ENCODE measurements around the gene DUSP3. TPM values are rescaled to one million over a fixed set of nuclear protein-coding genes. Genes with fewer than 3 reads are reported as not detected.

Gene DUSP3
- total RNA-seq, 3 donors from 2014 or later: 16.9 to 17.4 (median 17.2) TPM

GRCh38 chr17:43788540-43788939, 9.8 kb upstream of the DUSP3 start:
- DNase-seq (no peak), ATAC-seq (no peak)
- Mint-ChIP-seq H3K27me3 (ENCODE audit: low read depth) (peaks cover 27% of the 10 kb centered on the region), H3K9me3 (no peaks in the 10 kb centered on the region), H3K4me3 (no peak overlapping the region), H3K4me1 (ENCODE audit: low read depth) (peaks cover 3% of the 10 kb centered on the region), H3K36me3 (ENCODE audit: insufficient read depth) (no peaks in the 10 kb centered on the region)

- Mint-ChIP-seq H3K4me3 (no peak overlapping the region), H3K36me3 (ENCODE audit: insufficient read depth) (no peaks in the 10 kb centered on the region), H3K4me1 (ENCODE audit: low read depth) (peaks cover 3% of the 10 kb centered on the region), H3K9me3 (no peaks in the 10 kb centered on the region), H3K27me3 (ENCODE audit: low read depth) (peaks cover 29% of the 10 kb centered on the region)
- DNase-seq: no peak
- no peak for ATAC-seq
Measured at GRCh38 chr17:43787728-43788127, 9.0 kb upstream of the DUSP3 start.

GRCh38 chr17:43784628-43785101, 5.9 kb upstream of the DUSP3 start:
- Mint-ChIP-seq H3K27me3 (ENCODE audit: low read depth) (peaks cover 36% of the 10 kb centered on the region), H3K4me1 (ENCODE audit: low read depth) (no peaks in the 10 kb centered on the region), H3K9me3 (no peaks in the 10 kb centered on the region), H3K4me3 (no peak overlapping the region), H3K36me3 (ENCODE audit: insufficient read depth) (no peaks in the 10 kb centered on the region)
- no peak for DNase-seq
- no peak for ATAC-seq

GRCh38 chr17:43784068-43784467, 5.3 kb upstream of the DUSP3 start:
- no peak for DNase-seq
- H3K9me3 Mint-ChIP-seq: no peaks in the 10 kb centered on the region
- no peaks in the 10 kb centered on the region for H3K36me3 Mint-ChIP-seq (ENCODE audit: insufficient read depth)
- no peak for ATAC-seq
- peaks cover 36% of the 10 kb centered on the region for H3K27me3 Mint-ChIP-seq (ENCODE audit: low read depth)
- peaks cover 4% of the 10 kb centered on the region for H3K4me1 Mint-ChIP-seq (ENCODE audit: low read depth)
- H3K4me3 Mint-ChIP-seq: no peak overlapping the region

- ATAC-seq (no peak), DNase-seq (no peak)
- H3K4me3 Mint-ChIP-seq: no peak overlapping the region
- no peaks in the 10 kb centered on the region for H3K36me3 Mint-ChIP-seq (ENCODE audit: insufficient read depth)
- H3K9me3 Mint-ChIP-seq: no peaks in the 10 kb centered on the region
- peaks cover 4% of the 10 kb centered on the region for H3K4me1 Mint-ChIP-seq (ENCODE audit: low read depth)
- peaks cover 36% of the 10 kb centered on the region for H3K27me3 Mint-ChIP-seq (ENCODE audit: low read depth)
Measured at GRCh38 chr17:43782913-43783680, 4.3 kb upstream of the DUSP3 start.

GRCh38 chr17:43780135-43780534, 1.4 kb upstream of the DUSP3 start, which contains the start of gene CFAP97D1:
CFAP97D1 (plus strand) TSS chr17:43780435; CDS start chr17:43780463, 28 bp downstream.
- no peak for DNase-seq
- H3K4me3 Mint-ChIP-seq: peak within 1 kb of the TSS; percentile 76
- H3K4me1 Mint-ChIP-seq (ENCODE audit: low read depth): peaks cover 10% of the 10 kb centered on the region
- no peak for ATAC-seq
- H3K27me3 Mint-ChIP-seq (ENCODE audit: low read depth): peaks cover 33% of the 10 kb centered on the region
- no peaks in the 10 kb centered on the region for H3K9me3 Mint-ChIP-seq
- no peaks in the 10 kb centered on the region for H3K36me3 Mint-ChIP-seq (ENCODE audit: insufficient read depth)

- DNase-seq: no peak
- peaks cover 10% of the 10 kb centered on the region for H3K4me1 Mint-ChIP-seq (ENCODE audit: low read depth)
Measured at GRCh38 chr17:43779145-43780125, 658 bp upstream of the DUSP3 start.

GRCh38 chr17:43774304-43775250, 4.2 kb downstream of the DUSP3 start:
- Mint-ChIP-seq H3K27me3 (ENCODE audit: low read depth) (no peaks in the 10 kb centered on the region), H3K36me3 (ENCODE audit: insufficient read depth) (peaks cover 11% of the 10 kb centered on the region), H3K4me3 (no peak overlapping the region), H3K4me1 (ENCODE audit: low read depth) (peaks cover 12% of the 10 kb centered on the region), H3K9me3 (no peaks in the 10 kb centered on the region)
- no peak for DNase-seq
- no peak for ATAC-seq

More at GRCh38 chr17:43779145-43780125, 658 bp upstream of the DUSP3 start:
- H3K4me3 Mint-ChIP-seq: peak overlapping the region; percentile 76
- H3K36me3 Mint-ChIP-seq (ENCODE audit: insufficient read depth): no peaks in the 10 kb centered on the region
- H3K9me3 Mint-ChIP-seq: no peaks in the 10 kb centered on the region
- peaks cover 32% of the 10 kb centered on the region for H3K27me3 Mint-ChIP-seq (ENCODE audit: low read depth)
- ATAC-seq: peak; percentile 32 to 47

GRCh38 chr17:43772877-43773648, 5.7 kb downstream of the DUSP3 start:
- H3K9me3 Mint-ChIP-seq: no peaks in the 10 kb centered on the region
- H3K4me3 Mint-ChIP-seq: no peak overlapping the region
- ATAC-seq (no peak), DNase-seq (no peak)
- H3K27me3 Mint-ChIP-seq (ENCODE audit: low read depth): no peaks in the 10 kb centered on the region
- H3K36me3 Mint-ChIP-seq (ENCODE audit: insufficient read depth): peaks cover 11% of the 10 kb centered on the region
- H3K4me1 Mint-ChIP-seq (ENCODE audit: low read depth): peaks cover 8% of the 10 kb centered on the region

GRCh38 chr17:43771463-43771862, 7.3 kb downstream of the DUSP3 start:
- no peak for DNase-seq
- no peak for ATAC-seq
- Mint-ChIP-seq H3K4me1 (ENCODE audit: low read depth) (peaks cover 2% of the 10 kb centered on the region), H3K4me3 (no peak overlapping the region), H3K27me3 (ENCODE audit: low read depth) (no peaks in the 10 kb centered on the region), H3K36me3 (ENCODE audit: insufficient read depth) (peaks cover 11% of the 10 kb centered on the region), H3K9me3 (no peaks in the 10 kb centered on the region)

GRCh38 chr17:43770957-43771356, 7.8 kb downstream of the DUSP3 start:
- no peaks in the 10 kb centered on the region for H3K9me3 Mint-ChIP-seq
- H3K4me3 Mint-ChIP-seq: no peak overlapping the region
- DNase-seq: no peak
- no peaks in the 10 kb centered on the region for H3K27me3 Mint-ChIP-seq (ENCODE audit: low read depth)
- peaks cover 2% of the 10 kb centered on the region for H3K4me1 Mint-ChIP-seq (ENCODE audit: low read depth)
- ATAC-seq: no peak
- H3K36me3 Mint-ChIP-seq (ENCODE audit: insufficient read depth): peaks cover 14% of the 10 kb centered on the region

- Mint-ChIP-seq H3K27me3 (ENCODE audit: low read depth) (no peaks in the 10 kb centered on the region), H3K9me3 (no peaks in the 10 kb centered on the region), H3K4me1 (ENCODE audit: low read depth) (peaks cover 2% of the 10 kb centered on the region), H3K4me3 (no peak overlapping the region), H3K36me3 (ENCODE audit: insufficient read depth) (peaks cover 14% of the 10 kb centered on the region)
- DNase-seq (no peak), ATAC-seq (no peak)
Measured at GRCh38 chr17:43769859-43770258, 8.9 kb downstream of the DUSP3 start.

GRCh38 chr17:43769426-43769825, 9.4 kb downstream of the DUSP3 start:
- Mint-ChIP-seq H3K36me3 (ENCODE audit: insufficient read depth) (peaks cover 14% of the 10 kb centered on the region), H3K4me3 (no peak overlapping the region), H3K27me3 (ENCODE audit: low read depth) (no peaks in the 10 kb centered on the region), H3K9me3 (no peaks in the 10 kb centered on the region), H3K4me1 (ENCODE audit: low read depth) (peaks cover 2% of the 10 kb centered on the region)
- DNase-seq: no peak
- ATAC-seq: no peak
